Right lobe of liver (tissue), 4 donors: Measurements from ENCODE around the gene CRKL.

Experiments
- CTCF ChIP-seq, 4 donors: fragments of 200-600 bp in 3 of 4; fragments of 450-650 bp in 1 of 4; IDR thresholded peaks; one replicate each; pipeline versions ENCODE4 v1.5.1 to v1.8.0; 2016 to 2022; ENCODE audit warnings: antibody characterized with exemption in 4 of 4, mild to moderate bottlenecking in 2 of 4
- POLR2A ChIP-seq: fragments of 450-650 bp; IDR thresholded peaks from one replicate; pipeline ENCODE4 v1.6.1; 2017; ENCODE audit warnings: antibody characterized with exemption, mild to moderate bottlenecking
- donor health status: DM: no; HTN: no; CAD: no.
- donor health status: DM: no; HTN: no; CAD: no.
- donor health status: DM: no; HTN: yes; CAD: no.

DNA sequence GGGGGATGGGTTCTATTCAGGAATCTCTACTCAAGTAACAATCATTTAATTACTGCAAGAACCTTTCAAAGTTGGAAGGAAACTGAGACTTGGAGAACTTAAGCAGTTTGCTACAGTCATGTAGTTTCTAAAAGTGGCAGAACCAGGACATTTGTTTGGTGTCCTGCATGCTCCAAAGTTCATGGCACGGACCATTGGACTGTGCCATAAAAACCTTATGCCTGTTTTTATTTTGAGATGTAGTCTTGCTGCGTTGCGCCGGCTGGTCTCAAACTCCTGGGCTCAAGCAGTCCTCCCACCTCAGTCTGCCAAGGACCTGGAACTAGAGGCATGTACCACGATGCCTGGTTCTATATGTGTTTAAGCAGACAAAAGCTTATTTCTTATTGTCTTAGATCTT lies 31.2 kb downstream of the CRKL start:
- TF ChIP-seq POLR2A, result no peak
- no peak for TF ChIP-seq CTCF (IDR thresholded peaks at IDR 0.05)
